ENCODE data around the gene AP1S3.
"Not testable (repeated sequence)": the region's sequence is repeated elsewhere in the genome, so short reads cannot be mapped to it uniquely, and the experiment has no call there.

AP1S3 gene

GRCh38 chr2:223852281-223852795 lies 15.0 kb upstream of the AP1S3 start:
- DNase-seq, result no peak

DNA sequence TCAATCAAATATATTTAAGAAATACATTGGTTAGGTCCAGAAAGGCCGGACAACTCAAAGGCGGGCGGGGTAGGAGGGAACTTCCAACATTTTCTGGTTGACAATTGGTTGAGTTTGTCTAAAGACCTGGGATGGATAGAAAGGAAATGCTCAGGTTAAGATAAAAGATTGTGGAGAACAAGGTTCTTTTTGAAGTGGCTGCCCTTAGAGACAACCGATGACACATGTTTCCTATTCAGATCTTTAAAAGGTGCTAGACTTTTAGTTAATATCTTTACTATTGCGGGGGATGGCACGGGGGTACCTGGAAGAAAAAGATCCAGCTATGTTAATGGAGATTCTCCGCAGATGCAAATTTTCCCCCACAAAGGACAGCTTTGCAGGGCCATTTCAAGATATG lies 10.0 kb upstream of the AP1S3 start:
- no peak for DNase-seq

DNA sequence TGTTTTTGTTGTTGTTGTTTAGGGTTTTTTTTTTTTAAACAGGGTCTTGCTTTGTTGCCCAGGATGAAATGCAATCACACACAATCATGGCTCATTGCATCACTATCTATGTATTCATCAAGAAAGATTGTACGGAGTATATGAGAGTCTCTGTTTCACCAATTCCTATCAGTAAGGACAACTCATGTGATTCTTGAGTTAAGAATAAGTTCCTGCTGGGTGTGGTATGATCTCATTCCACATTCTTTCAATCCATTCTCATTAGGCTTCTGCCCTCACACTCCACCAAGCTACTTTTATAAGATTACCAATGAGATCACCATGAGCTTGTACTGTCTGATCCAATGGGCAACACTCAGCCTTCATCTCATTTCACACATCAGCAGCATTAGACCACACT lies 9.1 kb upstream of the AP1S3 start:
- no peak for DNase-seq

- no peak for DNase-seq
These were observed 4.2 kb upstream of the AP1S3 start for GRCh38 chr2:223841436-223842190.

- DNase-seq, result no peak
These were observed 1.5 kb downstream of the AP1S3 start for GRCh38 chr2:223835701-223836532.

DNA sequence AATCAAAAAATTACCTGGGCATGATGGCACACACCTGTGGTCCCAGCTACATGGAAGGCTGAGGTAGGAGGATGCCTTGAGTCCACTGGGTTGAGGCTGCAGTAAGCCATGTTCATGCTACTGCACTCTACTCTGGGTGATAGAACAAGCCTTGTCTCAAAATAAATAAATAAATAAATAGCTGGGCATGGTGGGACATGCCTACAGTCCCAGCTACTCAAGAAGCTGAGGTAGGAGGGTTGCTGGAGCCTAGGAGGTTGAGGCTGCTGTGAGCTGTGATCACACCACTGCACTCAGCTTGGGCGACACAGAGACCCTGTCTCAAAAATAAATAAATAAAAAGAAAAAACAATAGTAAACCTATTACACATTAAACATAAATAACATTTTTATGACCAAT lies 3.0 kb downstream of the AP1S3 start:
- no peak for DNase-seq

DNA sequence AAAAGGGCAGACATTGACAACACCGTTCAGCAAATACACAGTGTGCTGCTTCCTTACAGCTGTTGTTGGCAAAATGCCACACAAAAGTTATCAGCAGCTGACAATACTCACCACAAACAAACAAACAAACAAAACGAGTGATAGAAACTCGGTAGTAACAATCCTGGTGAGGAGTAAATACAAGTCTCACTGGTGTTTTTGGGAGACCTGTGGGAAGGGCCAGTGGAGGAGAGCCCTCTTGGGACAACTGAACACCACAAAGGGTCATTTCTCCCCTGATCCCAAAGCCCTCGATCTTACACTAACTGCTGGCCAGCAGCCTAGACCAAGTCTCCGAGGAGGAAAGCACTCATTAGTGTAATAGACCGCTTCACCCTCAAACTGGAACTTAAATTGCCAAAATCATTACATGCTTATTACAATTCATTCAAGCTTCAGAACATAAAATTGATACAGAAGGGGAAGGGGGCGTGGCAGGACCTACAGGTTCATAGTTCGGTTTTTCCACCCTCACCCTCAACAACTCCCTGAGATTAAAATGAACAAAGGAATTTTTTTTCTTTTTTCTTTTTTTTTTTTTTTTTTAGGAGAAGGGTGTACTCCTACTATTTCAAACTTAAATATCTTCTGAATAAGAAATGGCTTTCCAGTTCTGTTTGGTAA lies 5.0 kb downstream of the AP1S3 start:
- no peak for DNase-seq

- DNase-seq, result no peak
These were observed 8.3 kb downstream of the AP1S3 start for GRCh38 chr2:223829128-223829527.

GRCh38 chr2:223828314-223828713 lies 9.1 kb downstream of the AP1S3 start:
- DNase-seq, result no peak

DNA sequence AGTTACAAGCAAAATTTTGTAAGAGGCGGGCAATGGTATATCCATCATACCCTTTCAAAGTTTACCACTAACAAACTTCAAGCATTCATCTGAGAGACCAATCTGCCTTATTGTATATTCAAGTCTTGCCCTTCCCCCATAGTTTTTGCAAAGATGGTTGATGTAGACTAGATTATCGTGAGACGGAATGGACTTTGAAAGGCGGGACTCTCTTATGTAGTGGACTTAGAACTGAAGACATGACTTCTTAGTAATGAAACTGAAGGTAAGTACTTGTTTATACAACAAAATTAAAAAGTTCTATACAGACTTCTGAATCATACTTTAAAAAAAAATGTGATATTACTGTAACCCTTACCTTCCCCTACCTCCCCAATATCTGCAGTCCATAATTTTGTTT lies 10.4 kb downstream of the AP1S3 start:
- DNase-seq, result no peak

DNA sequence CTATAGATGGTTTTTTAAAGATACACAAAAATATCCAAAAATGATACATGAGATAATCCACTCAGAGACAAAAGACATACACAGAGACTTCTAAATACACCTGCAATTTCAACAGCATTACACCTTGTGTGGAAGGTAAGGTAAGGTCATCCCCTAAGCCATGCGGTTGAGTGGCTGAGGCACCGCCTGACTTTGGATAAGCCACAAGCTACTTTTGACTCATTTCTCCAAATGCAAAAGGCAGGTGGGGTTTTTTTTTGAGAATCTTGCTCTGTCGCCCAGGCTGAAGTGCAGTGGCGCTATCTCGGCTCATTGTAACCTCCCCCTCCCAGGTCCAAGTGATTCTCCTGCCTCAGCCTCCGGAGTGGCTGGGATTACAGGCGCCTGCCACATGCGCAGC lies 13.1 kb downstream of the AP1S3 start:
- DNase-seq, result no peak

DNA sequence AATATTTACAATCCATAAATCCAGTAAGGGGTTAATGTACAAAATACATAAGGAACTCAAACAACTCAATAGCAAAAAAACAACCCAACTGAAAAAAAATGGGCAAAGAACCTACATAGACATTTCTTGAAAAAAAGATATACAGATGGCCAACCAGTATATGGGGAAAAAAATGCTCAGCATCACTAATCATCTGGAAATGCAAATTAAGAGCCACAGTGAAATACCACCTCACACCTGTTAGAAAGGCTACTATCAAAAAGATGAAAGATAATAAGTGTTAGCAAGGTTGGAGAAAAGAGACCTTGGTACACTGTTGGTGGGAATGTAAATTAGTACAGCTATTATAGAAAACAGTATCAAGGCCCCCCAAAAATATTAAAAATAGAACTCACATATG lies 14.6 kb downstream of the AP1S3 start:
- DNase-seq, result no peak

- DNase-seq, result no peak
These were observed 16.8 kb downstream of the AP1S3 start for GRCh38 chr2:223820549-223820948.

GRCh38 chr2:223819891-223820290 lies 17.5 kb downstream of the AP1S3 start:
- no peak for DNase-seq

- DNase-seq, result no peak
These were observed 21.4 kb downstream of the AP1S3 start for GRCh38 chr2:223815884-223816570.

- DNase-seq, result no peak
These were observed 22.0 kb downstream of the AP1S3 start for GRCh38 chr2:223815186-223815883.

GRCh38 chr2:223814764-223815163 lies 22.6 kb downstream of the AP1S3 start:
- not testable (repeated sequence) for DNase-seq

DNA sequence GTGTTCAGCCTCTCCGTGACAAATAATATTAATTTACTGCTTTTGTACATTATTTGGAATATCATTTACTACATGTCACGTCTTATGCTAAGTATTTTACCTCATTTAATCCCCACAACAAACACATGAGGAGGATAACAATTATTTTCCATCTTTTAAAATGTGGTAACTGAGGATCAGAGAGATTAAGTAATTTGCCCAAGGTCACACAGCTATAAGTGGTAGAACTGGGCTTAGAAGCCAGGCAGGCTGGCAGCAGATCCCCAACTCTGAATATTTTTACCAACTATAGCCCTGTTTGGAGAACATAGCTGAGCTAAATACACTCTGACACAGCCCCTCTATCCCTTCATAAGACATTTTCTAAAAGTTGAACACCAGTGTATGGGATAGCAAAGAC lies 24.1 kb downstream of the AP1S3 start:
- no peak for DNase-seq

GRCh38 chr2:223811757-223812156 lies 25.6 kb downstream of the AP1S3 start:
- DNase-seq, result no peak

GRCh38 chr2:223805008-223805407 lies 32.4 kb downstream of the AP1S3 start:
- DNase-seq, result no peak

- DNase-seq, result no peak
These were observed 35.6 kb downstream of the AP1S3 start for GRCh38 chr2:223801736-223802135.

GRCh38 chr2:223800908-223801307 lies 36.5 kb downstream of the AP1S3 start:
- DNase-seq, result no peak

Measured in stimulated activated CD4-positive, alpha-beta T cell treated with anti-CD3 and anti-CD28 coated beads, Interleukin-4, amount 100 ng/mL, for 1 hour (primary cell).